Keratinocyte (primary cell): ENCODE results near the gene POMT1. TPM values are rescaled to one million over a fixed set of nuclear protein-coding genes. Genes with fewer than 3 reads are reported as not detected.

Source experiments
- DNase-seq: peaks from one replicate; pipeline ENCODE4 v3.0.0-alpha.2; 2011; ENCODE audit warnings: low read depth, missing footprints, low spot score
- FAIRE-seq: peaks from 2 replicates; lab custom pipeline; 2011; peaks lifted over from hg19 to GRCh38; lab: Jason Lieb, UNC
- H2AFZ ChIP-seq: 2 replicates; pipeline ENCODE4 v1.6.0; 2012; ENCODE audit warnings: low read length, control low read depth, inconsistent platforms; ENCODE audit not compliant: control insufficient read depth
- H3K27ac ChIP-seq: 2 replicates; pipeline ENCODE4 v1.5.1; 2011; ENCODE audit warnings: low read length; ENCODE audit not compliant: control insufficient read depth, insufficient read depth
- H3K27me3 ChIP-seq: 3 replicates; pipeline ENCODE4 v1.6.0; 2011; ENCODE audit warnings: low read length; ENCODE audit not compliant: control insufficient read depth, insufficient read depth; ENCODE audit errors: extremely low read depth
- H3K36me3 ChIP-seq, 2 experiments: 2 replicates in 1 of 2; 3 replicates in 1 of 2; pipeline ENCODE4 v1.5.1; 2011; ENCODE audit warnings: low read length in 2 of 2, mild to moderate bottlenecking in 1 of 2; ENCODE audit not compliant: control insufficient read depth in 2 of 2, insufficient read depth in 2 of 2; ENCODE audit errors: extremely low read depth in 1 of 2
- H3K4me1 ChIP-seq: 3 replicates; pipeline ENCODE4 v1.5.1; 2011; ENCODE audit warnings: low read length; ENCODE audit not compliant: control insufficient read depth, insufficient read depth; ENCODE audit errors: extremely low read depth
- H3K4me2 ChIP-seq: 3 replicates; pipeline ENCODE4 v1.6.0; 2011; ENCODE audit warnings: low read depth, low read length; ENCODE audit not compliant: control insufficient read depth, insufficient read depth; ENCODE audit errors: extremely low read depth
- H3K4me3 ChIP-seq, 3 experiments: fragments of 200-600 bp in 1 of 3; sonication (generic) in 1 of 3; 2 replicates in 2 of 3; 3 replicates in 1 of 3; pipeline ENCODE4 v1.5.1; 2011 to 2016; ENCODE audit warnings: low read length in 3 of 3, mild to moderate bottlenecking in 3 of 3, control low read depth in 2 of 3, inconsistent platforms in 1 of 3, low read depth in 1 of 3, mixed read lengths in 1 of 3, mixed run types in 1 of 3, moderate library complexity in 1 of 3; ENCODE audit not compliant: control insufficient read depth in 2 of 3, insufficient read depth in 2 of 3; ENCODE audit errors: extremely low read depth in 1 of 3
- H3K79me2 ChIP-seq: 2 replicates; pipeline ENCODE4 v1.6.0; 2012; ENCODE audit warnings: low read length; ENCODE audit not compliant: control insufficient read depth, insufficient read depth
- H3K9ac ChIP-seq: 3 replicates; pipeline ENCODE4 v1.6.0; 2011; ENCODE audit warnings: low read length; ENCODE audit not compliant: control insufficient read depth, insufficient read depth; ENCODE audit errors: extremely low read depth
- H3K9me1 ChIP-seq: 3 replicates; pipeline ENCODE4 v1.6.0; 2011; ENCODE audit warnings: low read length; ENCODE audit not compliant: control insufficient read depth, insufficient read depth; ENCODE audit errors: extremely low read depth
- H3K9me3 ChIP-seq: 2 replicates; pipeline ENCODE4 v1.5.1; 2012; ENCODE audit warnings: low read depth, low read length; ENCODE audit not compliant: control insufficient read depth
- H4K20me1 ChIP-seq: 3 replicates; pipeline ENCODE4 v1.6.0; 2011; ENCODE audit warnings: low read length; ENCODE audit not compliant: control insufficient read depth, insufficient read depth; ENCODE audit errors: extremely low read depth
- EZH2 ChIP-seq: IDR thresholded peaks from one replicate; pipeline ENCODE4 v1.6.1; 2012; ENCODE audit warnings: inconsistent platforms, mild to moderate bottlenecking, low read length, moderate library complexity
- dilution Hi-C: fragments of 300-500 bp; cut with MboI; formaldehyde crosslinking; loops from one replicate; pipeline ENCODE4 v1.7.0; 2020; ENCODE audit warnings: low sequenced_read_pairs; ENCODE audit not compliant: extremely low pct_ligation_motif_present
- polyA plus RNA-seq, 5 experiments: library from polyadenylated mRNA; depleted of rRNA in 3 of 5; stranded (reverse) in 3 of 5; stranded (forward) in 1 of 5; unstranded in 1 of 5; fragments of >200 nt; gene quantifications; 1 replicate in 1 of 5; 2 replicates in 3 of 5; 3 replicates in 1 of 5; pipeline versions ENCODE4 v1.2.1 to v1.2.3, GENCODE V29; 2011 to 2012; ENCODE audit warnings: missing spikeins in 2 of 5, low read depth in 1 of 5, low replicate concordance in 1 of 5
- TF ChIP-seq, protein P1 (sequence below), 3 experiments: IDR thresholded peaks in 1 of 3; conservative IDR thresholded peaks in 1 of 3; optimal IDR thresholded peaks in 1 of 3; 2 replicates in 2 of 3; 3 replicates in 1 of 3; pipeline versions ENCODE3 to v1.5.1; 2011; ENCODE audit warnings: low read length in 3 of 3, mild to moderate bottlenecking in 3 of 3, moderate library complexity in 2 of 3, control low read depth in 1 of 3, inconsistent platforms in 1 of 3; ENCODE audit not compliant: insufficient read depth in 2 of 3; ENCODE audit errors: extremely low read depth in 1 of 3

Gene POMT1
- polyA plus RNA-seq, 1 donor (not counting 4 experiments of a cell fraction or from before 2014, with no cell fraction given) = 10.3 TPM

DNA sequence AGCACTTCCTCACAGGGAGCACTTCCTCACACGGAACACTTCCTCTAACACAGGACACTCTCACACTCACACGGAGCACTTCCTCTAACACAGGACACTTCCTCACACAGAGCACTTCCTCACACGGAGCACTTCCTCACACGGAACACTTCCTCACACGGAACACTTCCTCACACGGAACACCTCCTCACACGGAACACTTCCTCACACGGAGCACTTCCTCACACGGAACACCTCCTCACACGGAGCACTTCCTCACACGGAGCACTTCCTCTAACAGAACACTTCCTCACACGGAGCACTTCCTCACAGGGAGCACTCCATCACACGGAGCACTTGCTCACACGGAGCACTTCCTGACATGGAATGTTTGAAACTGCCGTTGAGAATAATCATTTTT, 13.4 kb downstream of the POMT1 start:
- H3K9ac ChIP-seq = no peak overlapping the region
- H3K79me2 ChIP-seq = no peaks in the 10 kb centered on the region
- FAIRE-seq (no peak), DNase-seq (no peak)
- no peak overlapping the region for H3K4me3 ChIP-seq
- H3K4me1 ChIP-seq = no peaks in the 10 kb centered on the region
- H3K27ac ChIP-seq = no peak overlapping the region
- H3K4me2 ChIP-seq = no peak overlapping the region
- H3K27me3 ChIP-seq = no peaks in the 10 kb centered on the region
- dilution Hi-C loops = no loop called here
- H2AFZ ChIP-seq = no peak overlapping the region
- TF ChIP-seq EZH2 = no peak
- TF ChIP-seq, protein P1, sequence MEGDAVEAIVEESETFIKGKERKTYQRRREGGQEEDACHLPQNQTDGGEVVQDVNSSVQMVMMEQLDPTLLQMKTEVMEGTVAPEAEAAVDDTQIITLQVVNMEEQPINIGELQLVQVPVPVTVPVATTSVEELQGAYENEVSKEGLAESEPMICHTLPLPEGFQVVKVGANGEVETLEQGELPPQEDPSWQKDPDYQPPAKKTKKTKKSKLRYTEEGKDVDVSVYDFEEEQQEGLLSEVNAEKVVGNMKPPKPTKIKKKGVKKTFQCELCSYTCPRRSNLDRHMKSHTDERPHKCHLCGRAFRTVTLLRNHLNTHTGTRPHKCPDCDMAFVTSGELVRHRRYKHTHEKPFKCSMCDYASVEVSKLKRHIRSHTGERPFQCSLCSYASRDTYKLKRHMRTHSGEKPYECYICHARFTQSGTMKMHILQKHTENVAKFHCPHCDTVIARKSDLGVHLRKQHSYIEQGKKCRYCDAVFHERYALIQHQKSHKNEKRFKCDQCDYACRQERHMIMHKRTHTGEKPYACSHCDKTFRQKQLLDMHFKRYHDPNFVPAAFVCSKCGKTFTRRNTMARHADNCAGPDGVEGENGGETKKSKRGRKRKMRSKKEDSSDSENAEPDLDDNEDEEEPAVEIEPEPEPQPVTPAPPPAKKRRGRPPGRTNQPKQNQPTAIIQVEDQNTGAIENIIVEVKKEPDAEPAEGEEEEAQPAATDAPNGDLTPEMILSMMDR (optimal IDR thresholded peaks at IDR 0.05 in 1 of 3, IDR thresholded peaks at IDR 0.05 in 1 of 3, conservative IDR thresholded peaks at IDR 0.05 in 1 of 3; ENCODE audit: extremely low read depth in 1 of 3, insufficient read depth in 2 of 3, low read length in 3 of 3) = no peak
- no peaks in the 10 kb centered on the region for H3K9me1 ChIP-seq
- H3K9me3 ChIP-seq = no peaks in the 10 kb centered on the region
- peaks cover 26 to 59% of the 10 kb centered on the region in 2 experiments for H3K36me3 ChIP-seq
- no peaks in the 10 kb centered on the region for H4K20me1 ChIP-seq

DNA sequence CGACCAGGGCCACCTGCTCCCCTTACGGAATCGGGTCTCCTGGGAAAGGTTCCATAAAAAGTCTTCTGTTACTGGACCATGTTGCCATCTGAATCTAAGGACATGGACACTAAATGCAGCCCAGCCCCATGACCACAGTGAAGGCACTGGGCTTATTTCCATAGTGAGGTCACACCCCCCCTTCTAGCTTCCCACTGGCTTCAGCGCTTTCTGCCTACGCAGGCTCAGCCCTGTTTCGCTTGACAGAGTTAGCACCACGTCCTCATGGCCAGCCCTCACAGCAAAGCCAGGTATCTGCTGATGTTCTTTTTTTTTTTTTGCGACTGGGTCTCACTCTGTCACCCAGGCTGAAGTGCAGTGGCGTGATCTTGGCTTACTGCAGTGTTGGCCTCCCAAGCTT, 14.2 kb downstream of the POMT1 start:
- peaks cover 30 to 64% of the 10 kb centered on the region in 2 experiments for H3K36me3 ChIP-seq

More for the DNA sequence above, 14.2 kb downstream of the POMT1 start:
- no peak overlapping the region for H3K9ac ChIP-seq
- H3K79me2 ChIP-seq = no peaks in the 10 kb centered on the region
- H3K4me1 ChIP-seq = no peaks in the 10 kb centered on the region
- H4K20me1 ChIP-seq = no peaks in the 10 kb centered on the region
- H3K9me1 ChIP-seq = no peaks in the 10 kb centered on the region
- no peaks in the 10 kb centered on the region for H3K27me3 ChIP-seq
- DNase-seq (no peak), FAIRE-seq (no peak)
- no peak overlapping the region for H2AFZ ChIP-seq
- no peak overlapping the region for H3K4me2 ChIP-seq
- TF ChIP-seq EZH2 = no peak
- TF ChIP-seq, protein P1 (optimal IDR thresholded peaks at IDR 0.05 in 1 of 3, IDR thresholded peaks at IDR 0.05 in 1 of 3, conservative IDR thresholded peaks at IDR 0.05 in 1 of 3; ENCODE audit: extremely low read depth in 1 of 3, insufficient read depth in 2 of 3, low read length in 3 of 3) = no peak
- H3K9me3 ChIP-seq = no peaks in the 10 kb centered on the region
- dilution Hi-C loops = no loop called here
- no peak overlapping the region for H3K27ac ChIP-seq
- H3K4me3 ChIP-seq = no peak overlapping the region
